ENCODE results near the gene ABHD14A. TPM values are rescaled to one million over a fixed set of nuclear protein-coding genes. Genes with fewer than 3 reads are reported as not detected.

The ABHD14A gene
- total RNA-seq, 1 donor: 18.8 TPM

GRCh38 chr3:51968883-51969678 lies 5.8 kb upstream of the ABHD14A start:
- peaks cover 17% of the 10 kb centered on the region for H3K4me1 ChIP-seq (ENCODE audit: insufficient read depth, low read length)
- H3K4me3 ChIP-seq (ENCODE audit: insufficient read depth, low read length): no peak overlapping the region
- peaks cover 24% of the 10 kb centered on the region for H3K79me2 ChIP-seq (ENCODE audit: insufficient read depth, low read length)
- TF ChIP-seq CTCF (IDR thresholded peaks at IDR 0.05; ENCODE audit: extremely low read depth, low read depth, low read length): no peak
- H3K4me2 ChIP-seq (ENCODE audit: insufficient read depth, low read length): no peak overlapping the region
- DNase-seq (ENCODE audit: insufficient read length, low spot score, missing footprints): no peak
- H3K27me3 ChIP-seq (ENCODE audit: insufficient read depth, low read length): no peaks in the 10 kb centered on the region
- no peak overlapping the region for H3K27ac ChIP-seq (ENCODE audit: low read depth, low read length)
- no peaks in the 10 kb centered on the region for H3K36me3 ChIP-seq (ENCODE audit: insufficient read depth, low read length)
- H3K9me3 ChIP-seq (ENCODE audit: low read depth, low read length): no peaks in the 10 kb centered on the region
- peaks cover 17% of the 10 kb centered on the region for H4K20me1 ChIP-seq (ENCODE audit: insufficient read depth, low read length)
- no peak overlapping the region for H2AFZ ChIP-seq (ENCODE audit: low read length)

GRCh38 chr3:51969841-51970240 lies 5.0 kb upstream of the ABHD14A start:
- TF ChIP-seq CTCF (IDR thresholded peaks at IDR 0.05; ENCODE audit: extremely low read depth, low read depth, low read length): no peak
- no peaks in the 10 kb centered on the region for H3K27me3 ChIP-seq (ENCODE audit: insufficient read depth, low read length)
- H3K27ac ChIP-seq (ENCODE audit: low read depth, low read length): no peak overlapping the region
- H4K20me1 ChIP-seq (ENCODE audit: insufficient read depth, low read length): peaks cover 14% of the 10 kb centered on the region
- H3K4me1 ChIP-seq (ENCODE audit: insufficient read depth, low read length): peaks cover 24% of the 10 kb centered on the region
- no peak for DNase-seq (ENCODE audit: insufficient read length, low spot score, missing footprints)
- no peaks in the 10 kb centered on the region for H3K9me3 ChIP-seq (ENCODE audit: low read depth, low read length)
- H3K4me3 ChIP-seq (ENCODE audit: insufficient read depth, low read length): no peak overlapping the region
- no peak overlapping the region for H2AFZ ChIP-seq (ENCODE audit: low read length)
- H3K4me2 ChIP-seq (ENCODE audit: insufficient read depth, low read length): no peak overlapping the region
- peaks cover 22% of the 10 kb centered on the region for H3K79me2 ChIP-seq (ENCODE audit: insufficient read depth, low read length)
- no peaks in the 10 kb centered on the region for H3K36me3 ChIP-seq (ENCODE audit: insufficient read depth, low read length)

GRCh38 chr3:51970606-51971300 lies 4.1 kb upstream of the ABHD14A start:
- no peak overlapping the region for H3K27ac ChIP-seq (ENCODE audit: low read depth, low read length)
- H3K36me3 ChIP-seq (ENCODE audit: insufficient read depth, low read length): no peaks in the 10 kb centered on the region
- no peaks in the 10 kb centered on the region for H3K9me3 ChIP-seq (ENCODE audit: low read depth, low read length)
- DNase-seq (ENCODE audit: insufficient read length, low spot score, missing footprints): no peak
- H3K79me2 ChIP-seq (ENCODE audit: insufficient read depth, low read length): peaks cover 18% of the 10 kb centered on the region
- no peaks in the 10 kb centered on the region for H3K27me3 ChIP-seq (ENCODE audit: insufficient read depth, low read length)
- peaks cover 31% of the 10 kb centered on the region for H3K4me1 ChIP-seq (ENCODE audit: insufficient read depth, low read length)
- peaks cover 14% of the 10 kb centered on the region for H4K20me1 ChIP-seq (ENCODE audit: insufficient read depth, low read length)
- H3K4me2 ChIP-seq (ENCODE audit: insufficient read depth, low read length): no peak overlapping the region
- H3K4me3 ChIP-seq (ENCODE audit: insufficient read depth, low read length): no peak overlapping the region
- no peak overlapping the region for H2AFZ ChIP-seq (ENCODE audit: low read length)
- TF ChIP-seq CTCF (IDR thresholded peaks at IDR 0.05; ENCODE audit: extremely low read depth, low read depth, low read length): no peak

- no peaks in the 10 kb centered on the region for H3K9me3 ChIP-seq (ENCODE audit: low read depth, low read length)
- peaks cover 14% of the 10 kb centered on the region for H4K20me1 ChIP-seq (ENCODE audit: insufficient read depth, low read length)
- no peaks in the 10 kb centered on the region for H3K36me3 ChIP-seq (ENCODE audit: insufficient read depth, low read length)
- H3K79me2 ChIP-seq (ENCODE audit: insufficient read depth, low read length): peaks cover 16% of the 10 kb centered on the region
- H3K4me2 ChIP-seq (ENCODE audit: insufficient read depth, low read length): no peak overlapping the region
- H3K27ac ChIP-seq (ENCODE audit: low read depth, low read length): no peak overlapping the region
- no peak overlapping the region for H2AFZ ChIP-seq (ENCODE audit: low read length)
- no peaks in the 10 kb centered on the region for H3K27me3 ChIP-seq (ENCODE audit: insufficient read depth, low read length)
- peaks cover 32% of the 10 kb centered on the region for H3K4me1 ChIP-seq (ENCODE audit: insufficient read depth, low read length)
- no peak for TF ChIP-seq CTCF (IDR thresholded peaks at IDR 0.05; ENCODE audit: extremely low read depth, low read depth, low read length)
- H3K4me3 ChIP-seq (ENCODE audit: insufficient read depth, low read length): no peak overlapping the region
- DNase-seq (ENCODE audit: insufficient read length, low spot score, missing footprints): no peak
Observed at GRCh38 chr3:51971350-51971749, 3.5 kb upstream of the ABHD14A start.
